IMR-90 (cell line): ENCODE data around the gene FNDC4.

Experiments used
- CEBPB ChIP-seq: IDR thresholded peaks from 2 replicates; pipeline ENCODE4 v1.6.1; 2012; ENCODE audit warnings: low read depth, low read length, improper control_type of control experiment
- CTCF ChIP-seq: conservative IDR thresholded peaks from 2 replicates; pipeline ENCODE4 v1.5.1; 2012; ENCODE audit warnings: mild to moderate bottlenecking, low read depth, low read length, improper control_type of control experiment
- FOS ChIP-seq: fragments of 150-350 bp; IDR thresholded peaks from 2 replicates; pipeline ENCODE4 v1.6.1; 2016; ENCODE audit warnings: low read depth, low read length
- MAFK ChIP-seq: IDR thresholded peaks from 2 replicates; pipeline ENCODE4 v1.6.1; 2012; ENCODE audit warnings: low read depth, low read length, improper control_type of control experiment
- MAZ ChIP-seq: IDR thresholded peaks from 2 replicates; pipeline ENCODE4 v1.6.1; 2012; ENCODE audit warnings: low read depth, mild to moderate bottlenecking, low read length, improper control_type of control experiment, moderate library complexity, borderline replicate concordance
- MXI1 ChIP-seq: IDR thresholded peaks from 2 replicates; pipeline ENCODE4 v1.6.1; 2012; ENCODE audit warnings: low read depth, mild to moderate bottlenecking, low read length, moderate library complexity, borderline replicate concordance
- POLR2A ChIP-seq: IDR thresholded peaks from 2 replicates; pipeline ENCODE4 v1.6.1; 2012; ENCODE audit warnings: mild to moderate bottlenecking, low read depth, low read length
- RCOR1 ChIP-seq: IDR thresholded peaks from 2 replicates; pipeline ENCODE4 v1.6.1; 2012; ENCODE audit warnings: mild to moderate bottlenecking, low read length, improper control_type of control experiment; ENCODE audit not compliant: insufficient replicate concordance
- RFX5 ChIP-seq: IDR thresholded peaks from 2 replicates; pipeline ENCODE4 v1.8.0; 2012; ENCODE audit warnings: low read depth, mild to moderate bottlenecking, low read length, moderate library complexity
- SMC3 ChIP-seq: fragments of 150-350 bp; IDR thresholded peaks from 2 replicates; pipeline ENCODE4 v1.6.1; 2016; ENCODE audit warnings: low read depth, mild to moderate bottlenecking, antibody characterized with exemption, low read length, moderate library complexity

DNA sequence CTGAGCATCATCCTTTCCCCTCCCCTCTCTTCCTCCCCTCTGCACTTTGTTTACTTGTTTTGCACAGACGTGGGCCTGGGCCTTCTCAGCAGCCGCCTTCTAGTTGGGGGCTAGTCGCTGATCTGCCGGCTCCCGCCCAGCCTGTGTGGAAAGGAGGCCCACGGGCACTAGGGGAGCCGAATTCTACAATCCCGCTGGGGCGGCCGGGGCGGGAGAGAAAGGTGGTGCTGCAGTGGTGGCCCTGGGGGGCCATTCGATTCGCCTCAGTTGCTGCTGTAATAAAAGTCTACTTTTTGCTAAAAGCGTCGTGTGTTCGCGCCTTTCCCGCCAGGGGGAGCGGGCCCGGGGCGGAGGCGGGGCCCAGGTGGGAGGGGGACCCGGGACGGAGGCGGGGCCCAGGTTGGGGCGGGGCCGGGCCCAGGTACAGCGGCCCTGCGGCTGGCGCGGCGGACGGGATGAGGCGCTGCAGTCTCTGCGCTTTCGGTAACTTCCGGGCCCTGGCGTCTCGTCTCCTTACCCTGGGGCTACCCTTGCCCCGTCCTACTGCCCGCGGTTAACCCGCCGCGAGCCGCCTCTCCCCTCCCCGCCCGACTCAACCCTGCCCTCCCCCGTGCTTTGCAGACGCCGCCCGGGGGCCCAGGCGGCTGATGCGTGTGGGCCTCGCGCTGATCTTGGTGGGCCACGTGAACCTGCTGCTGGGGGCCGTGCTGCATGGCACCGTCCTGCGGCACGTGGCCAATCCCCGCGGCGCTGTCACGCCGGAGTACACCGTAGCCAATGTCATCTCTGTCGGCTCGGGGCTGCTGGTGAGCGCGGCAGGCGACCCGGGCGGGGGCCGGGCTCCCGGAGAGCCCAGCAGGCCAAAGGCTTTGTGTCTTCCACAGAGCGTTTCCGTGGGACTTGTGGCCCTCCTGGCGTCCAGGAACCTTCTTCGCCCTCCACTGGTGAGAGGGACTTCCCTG is 52.8 kb downstream of the FNDC4 start, which contains the start of gene KRTCAP3:
- TF ChIP-seq POLR2A (no peak), CTCF (no peak), FOS (no peak), CEBPB (no peak), RCOR1 (no peak), SMC3 (no peak), MXI1 (no peak), RFX5 (no peak), MAZ (no peak), MAFK (no peak)
